T-helper 1 cell treated with Interleukin-12 subunit alpha and Interleukin-12 subunit beta and Interleukin-4 antibody, amounts not matched to agents 30 μg/mL and 1 μg/mL, for 36 hours (primary cell): ENCODE measurements around the gene DMRT1.
"Not testable (repeated sequence)": the region's sequence is repeated elsewhere in the genome, so short reads cannot be mapped to it uniquely, and the experiment has no call there.

Experiments used
- H3K27ac Mint-ChIP-seq: one replicate; pipeline ENCODE4 v1.8.0; 2021; ENCODE audit warnings: mild to moderate bottlenecking, mixed read lengths
- H3K27me3 Mint-ChIP-seq: one replicate; pipeline ENCODE4 v1.8.0; 2021; ENCODE audit warnings: low read depth, mixed read lengths
- H3K36me3 Mint-ChIP-seq: one replicate; pipeline ENCODE4 v1.8.0; 2021; ENCODE audit warnings: low read depth, mixed read lengths
- H3K4me1 Mint-ChIP-seq: one replicate; pipeline ENCODE4 v1.8.0; 2021; ENCODE audit warnings: low read depth, mixed read lengths
- H3K4me3 Mint-ChIP-seq: one replicate; pipeline ENCODE4 v1.8.0; 2021; ENCODE audit warnings: mild to moderate bottlenecking, moderate library complexity, mixed read lengths
- H3K9me3 Mint-ChIP-seq: one replicate; pipeline ENCODE4 v1.8.0; 2021; ENCODE audit warnings: mixed read lengths

The DMRT1 gene

GRCh38 chr9:976943-977837, 135.7 kb downstream of the DMRT1 start:
- H3K27me3 Mint-ChIP-seq = peaks cover 89% of the 10 kb centered on the region
- H3K27ac Mint-ChIP-seq = no peak overlapping the region
- H3K36me3 Mint-ChIP-seq = peaks cover 4% of the 10 kb centered on the region
- H3K9me3 Mint-ChIP-seq = no peaks in the 10 kb centered on the region
- H3K4me1 Mint-ChIP-seq = no peaks in the 10 kb centered on the region
- no peak overlapping the region for H3K4me3 Mint-ChIP-seq

- no peak overlapping the region for H3K4me3 Mint-ChIP-seq
Observed at GRCh38 chr9:977838-978830, 136.6 kb downstream of the DMRT1 start.

GRCh38 chr9:979983-980382, 138.5 kb downstream of the DMRT1 start:
- H3K27ac Mint-ChIP-seq = no peak overlapping the region
- H3K4me1 Mint-ChIP-seq = no peaks in the 10 kb centered on the region
- no peaks in the 10 kb centered on the region for H3K9me3 Mint-ChIP-seq
- H3K4me3 Mint-ChIP-seq = no peak overlapping the region
- peaks cover 84% of the 10 kb centered on the region for H3K27me3 Mint-ChIP-seq
- peaks cover 4% of the 10 kb centered on the region for H3K36me3 Mint-ChIP-seq

More at GRCh38 chr9:977838-978830, 136.6 kb downstream of the DMRT1 start:
- peaks cover 4% of the 10 kb centered on the region for H3K36me3 Mint-ChIP-seq
- H3K27me3 Mint-ChIP-seq = peaks cover 89% of the 10 kb centered on the region
- H3K4me1 Mint-ChIP-seq = no peaks in the 10 kb centered on the region
- H3K27ac Mint-ChIP-seq = no peak overlapping the region
- H3K9me3 Mint-ChIP-seq = no peaks in the 10 kb centered on the region

- Mint-ChIP-seq H3K27ac (no peak overlapping the region), H3K36me3 (peaks cover 4% of the 10 kb centered on the region), H3K9me3 (no peaks in the 10 kb centered on the region), H3K4me1 (no peaks in the 10 kb centered on the region), H3K27me3 (peaks cover 82% of the 10 kb centered on the region), H3K4me3 (no peak overlapping the region)
Observed at GRCh38 chr9:980640-981039, 139.1 kb downstream of the DMRT1 start.

GRCh38 chr9:981491-981898, 140.0 kb downstream of the DMRT1 start:
- H3K27me3 Mint-ChIP-seq = peaks cover 80% of the 10 kb centered on the region
- H3K27ac Mint-ChIP-seq = no peak overlapping the region
- H3K36me3 Mint-ChIP-seq = peaks cover 4% of the 10 kb centered on the region
- H3K4me1 Mint-ChIP-seq = no peaks in the 10 kb centered on the region
- no peaks in the 10 kb centered on the region for H3K9me3 Mint-ChIP-seq
- no peak overlapping the region for H3K4me3 Mint-ChIP-seq

GRCh38 chr9:982394-983230, 141.1 kb downstream of the DMRT1 start:
- H3K9me3 Mint-ChIP-seq = no peaks in the 10 kb centered on the region
- H3K36me3 Mint-ChIP-seq = peaks cover 4% of the 10 kb centered on the region
- no peak overlapping the region for H3K27ac Mint-ChIP-seq
- H3K4me3 Mint-ChIP-seq = no peak overlapping the region
- H3K27me3 Mint-ChIP-seq = peaks cover 85% of the 10 kb centered on the region
- H3K4me1 Mint-ChIP-seq = no peaks in the 10 kb centered on the region

- peaks cover 5% of the 10 kb centered on the region for H3K4me1 Mint-ChIP-seq
- H3K36me3 Mint-ChIP-seq = no peaks in the 10 kb centered on the region
- H3K9me3 Mint-ChIP-seq = no peaks in the 10 kb centered on the region
- H3K27ac Mint-ChIP-seq = no peak overlapping the region
- peaks cover 19% of the 10 kb centered on the region for H3K27me3 Mint-ChIP-seq
- no peak overlapping the region for H3K4me3 Mint-ChIP-seq
Observed at GRCh38 chr9:994005-994404, 152.5 kb downstream of the DMRT1 start.

GRCh38 chr9:995192-995591, 153.7 kb downstream of the DMRT1 start:
- Mint-ChIP-seq H3K27ac (no peak overlapping the region), H3K4me1 (peaks cover 5% of the 10 kb centered on the region), H3K36me3 (no peaks in the 10 kb centered on the region), H3K9me3 (no peaks in the 10 kb centered on the region), H3K4me3 (no peak overlapping the region), H3K27me3 (peaks cover 16% of the 10 kb centered on the region)

GRCh38 chr9:995781-996180, 154.3 kb downstream of the DMRT1 start:
- Mint-ChIP-seq H3K36me3 (no peaks in the 10 kb centered on the region), H3K4me1 (peaks cover 5% of the 10 kb centered on the region), H3K9me3 (no peaks in the 10 kb centered on the region), H3K27ac (no peak overlapping the region), H3K4me3 (no peak overlapping the region), H3K27me3 (peaks cover 14% of the 10 kb centered on the region)

- H3K4me1 Mint-ChIP-seq, H3K4me3 Mint-ChIP-seq, H3K27ac Mint-ChIP-seq, H3K9me3 Mint-ChIP-seq, H3K27me3 Mint-ChIP-seq, H3K36me3 Mint-ChIP-seq: not testable (repeated sequence)
Observed at GRCh38 chr9:998299-999110, 157.0 kb downstream of the DMRT1 start.

- H3K9me3 Mint-ChIP-seq = no peaks in the 10 kb centered on the region
- H3K4me1 Mint-ChIP-seq = peaks cover 6% of the 10 kb centered on the region
- no peak overlapping the region for H3K27ac Mint-ChIP-seq
- no peak overlapping the region for H3K4me3 Mint-ChIP-seq
- no peaks in the 10 kb centered on the region for H3K27me3 Mint-ChIP-seq
- H3K36me3 Mint-ChIP-seq = no peaks in the 10 kb centered on the region
Observed at GRCh38 chr9:1001838-1002237, 160.3 kb downstream of the DMRT1 start.

GRCh38 chr9:1002678-1003077, 161.2 kb downstream of the DMRT1 start:
- Mint-ChIP-seq H3K36me3 (no peaks in the 10 kb centered on the region), H3K9me3 (no peaks in the 10 kb centered on the region), H3K27ac (no peak overlapping the region), H3K4me1 (peaks cover 6% of the 10 kb centered on the region), H3K4me3 (no peak overlapping the region), H3K27me3 (peaks cover 6% of the 10 kb centered on the region)

GRCh38 chr9:1005043-1005667, 163.7 kb downstream of the DMRT1 start:
- H3K9me3 Mint-ChIP-seq = no peaks in the 10 kb centered on the region
- peaks cover 13% of the 10 kb centered on the region for H3K27me3 Mint-ChIP-seq
- H3K36me3 Mint-ChIP-seq = no peaks in the 10 kb centered on the region
- H3K4me3 Mint-ChIP-seq = no peak overlapping the region
- H3K27ac Mint-ChIP-seq = no peak overlapping the region
- peaks cover 9% of the 10 kb centered on the region for H3K4me1 Mint-ChIP-seq
